ENCODE measurements around the gene GULP1.

GRCh38 chr2:188380280-188380679 is 88.6 kb downstream of the GULP1 start:
- TF ChIP-seq CTCF (conservative IDR thresholded peaks at IDR 0.05 in 1 of 2, IDR thresholded peaks at IDR 0.05 in 1 of 2; ENCODE audit: low read depth in 1 of 2, low read length in 2 of 2) = no peak
- TF ChIP-seq EZH2 (IDR thresholded peaks at IDR 0.05; ENCODE audit: low read length, missing control alignments) = no peak
